GOT3 (cell line): ENCODE measurements around the gene NPAS3.
"Not testable (repeated sequence)": the region's sequence is repeated elsewhere in the genome, so short reads cannot be mapped to it uniquely, and the experiment has no call there.

Experiments used
- DNase-seq: peaks from one replicate; lab custom pipeline; 2025; ENCODE audit warnings: mixed read lengths; lab: John Stamatoyannopoulos, UW

Gene NPAS3

GRCh38 chr14:33073023-33073422 is 134.3 kb downstream of the NPAS3 start:
- no peak for DNase-seq

- no peak for DNase-seq
Measured at GRCh38 chr14:33081259-33081658, 142.6 kb downstream of the NPAS3 start.

- no peak for DNase-seq
Measured at GRCh38 chr14:33085799-33086198, 147.1 kb downstream of the NPAS3 start.

GRCh38 chr14:33088274-33088673 is 149.6 kb downstream of the NPAS3 start:
- not testable (repeated sequence) for DNase-seq

- DNase-seq: no peak
Measured at GRCh38 chr14:33098016-33098415, 159.3 kb downstream of the NPAS3 start.

GRCh38 chr14:33103489-33103888 is 164.8 kb downstream of the NPAS3 start:
- no peak for DNase-seq

- no peak for DNase-seq
Measured at GRCh38 chr14:33103966-33104365, 165.3 kb downstream of the NPAS3 start.

- DNase-seq: no peak
Measured at GRCh38 chr14:33110737-33111443, 172.2 kb downstream of the NPAS3 start.

- DNase-seq: no peak
Measured at GRCh38 chr14:33114331-33114730, 175.7 kb downstream of the NPAS3 start.

- DNase-seq: no peak
Measured at GRCh38 chr14:33118668-33119067, 180.0 kb downstream of the NPAS3 start.

GRCh38 chr14:33120341-33120740 is 181.7 kb downstream of the NPAS3 start:
- DNase-seq: no peak

- no peak for DNase-seq
Measured at GRCh38 chr14:33120966-33121365, 182.3 kb downstream of the NPAS3 start.

- DNase-seq: no peak
Measured at GRCh38 chr14:33123281-33123680, 184.6 kb downstream of the NPAS3 start.

- no peak for DNase-seq
Measured at GRCh38 chr14:33126433-33126832, 187.8 kb downstream of the NPAS3 start.

- DNase-seq: no peak
Measured at GRCh38 chr14:33127531-33127930, 188.9 kb downstream of the NPAS3 start.

GRCh38 chr14:33131801-33132200 is 193.1 kb downstream of the NPAS3 start:
- no peak for DNase-seq

GRCh38 chr14:33134162-33134561 is 195.5 kb downstream of the NPAS3 start:
- DNase-seq: no peak

- DNase-seq: no peak
Measured at GRCh38 chr14:33134975-33135374, 196.3 kb downstream of the NPAS3 start.

- no peak for DNase-seq
Measured at GRCh38 chr14:33150666-33151428, 212.2 kb downstream of the NPAS3 start.

GRCh38 chr14:33163109-33163508 is 224.4 kb downstream of the NPAS3 start:
- DNase-seq: no peak

- DNase-seq: no peak
Measured at GRCh38 chr14:33163600-33163999, 224.9 kb downstream of the NPAS3 start.

GRCh38 chr14:33165144-33165925 is 226.7 kb downstream of the NPAS3 start:
- no peak for DNase-seq

- no peak for DNase-seq
Measured at GRCh38 chr14:33165926-33166289, 227.2 kb downstream of the NPAS3 start.
